CD4-positive, CD25-positive, alpha-beta regulatory T cell (primary cell): ENCODE results near the gene ANKRD23. TPM values are rescaled to one million over a fixed set of nuclear protein-coding genes. Genes with fewer than 3 reads are reported as not detected.

Experiments used
- ATAC-seq, 2 donors: fragments of 150-1000 bp; cut with Tn5 transposase; one replicate each; pipeline ENCODE4 v1.10.0; 2021; ENCODE audit warnings: low read depth in 2 of 2, moderate number of reproducible peaks in 2 of 2, moderate library complexity in 1 of 2
- DNase-seq, 3 donors: peaks; one replicate each; pipeline versions ENCODE4 v3.0.0 to v3.0.0-alpha.2; 2012 to 2022; ENCODE audit warnings: mixed read lengths in 1 of 3
- H3K27ac ChIP-seq: one replicate; pipeline ENCODE4 v1.7.0; 2013; ENCODE audit warnings: mild to moderate bottlenecking, low read length; ENCODE audit not compliant: insufficient read depth, poor library complexity, severe bottlenecking
- H3K27me3 ChIP-seq: one replicate; pipeline ENCODE4 v1.7.0; 2013; ENCODE audit warnings: low read length; ENCODE audit not compliant: control insufficient read depth, insufficient read depth
- H3K36me3 ChIP-seq: one replicate; pipeline ENCODE4 v1.7.0; 2013; ENCODE audit warnings: mild to moderate bottlenecking, low read length, moderate library complexity; ENCODE audit not compliant: control insufficient read depth, insufficient read depth
- H3K4me1 ChIP-seq: 2 replicates; pipeline ENCODE4 v1.7.0; 2013; ENCODE audit warnings: mild to moderate bottlenecking, low read length; ENCODE audit not compliant: insufficient read depth, control insufficient read depth, poor library complexity, severe bottlenecking
- H3K4me3 ChIP-seq: one replicate; pipeline ENCODE4 v1.7.0; 2013; ENCODE audit warnings: low read depth, mild to moderate bottlenecking, low read length, moderate library complexity
- H3K9me3 ChIP-seq, 2 experiments: 1 replicate in 1 of 2; 2 replicates in 1 of 2; pipeline ENCODE4 v1.7.0; 2013; ENCODE audit warnings: low read length in 2 of 2, mild to moderate bottlenecking in 1 of 2, moderate library complexity in 1 of 2; ENCODE audit not compliant: control insufficient read depth in 2 of 2
- H3K27ac Mint-ChIP-seq, 3 donors: one replicate each; pipeline ENCODE4 v1.8.0; 2020 to 2022; ENCODE audit warnings: mild to moderate bottlenecking in 3 of 3, mixed read lengths in 3 of 3, moderate library complexity in 2 of 3
- H3K27me3 Mint-ChIP-seq: one replicate; pipeline ENCODE4 v1.8.0; 2022; ENCODE audit warnings: mild to moderate bottlenecking, mixed read lengths
- H3K36me3 Mint-ChIP-seq: one replicate; pipeline ENCODE4 v1.8.0; 2020; ENCODE audit warnings: mixed read lengths
- H3K4me1 Mint-ChIP-seq, 4 donors: one replicate each; pipeline ENCODE4 v1.8.0; 2020 to 2022; ENCODE audit warnings: mixed read lengths in 4 of 4, mild to moderate bottlenecking in 1 of 4
- H3K4me3 Mint-ChIP-seq, 4 donors: one replicate each; pipeline ENCODE4 v1.8.0; 2020 to 2022; ENCODE audit warnings: mild to moderate bottlenecking in 4 of 4, mixed read lengths in 4 of 4, moderate library complexity in 3 of 4
- H3K9me3 Mint-ChIP-seq, 7 donors: one replicate each; pipeline ENCODE4 v1.8.0; 2020 to 2022; ENCODE audit warnings: mixed read lengths in 7 of 7, mild to moderate bottlenecking in 3 of 7, moderate library complexity in 2 of 7
- polyA plus RNA-seq, 4 donors: library from polyadenylated mRNA; unstranded; fragments of 300-500 nt; fragmentation: Illumina TruSeq; gene quantifications; one replicate each; pipeline ENCODE4 v1.2.3, GENCODE V29; 2021
- total RNA-seq: library from RNA; stranded (reverse); gene quantifications from one replicate; pipeline ENCODE4 v1.2.3, GENCODE V29; 2022

ANKRD23 gene
- total and polyA plus RNA-seq, 5 donors from 2014 or later: 0.68 to 16.4 (median 0.93) TPM

- Mint-ChIP-seq H3K36me3 (peaks cover 9% of the 10 kb centered on the region), H3K27ac (no peak overlapping the region), H3K4me1 (peaks cover 0 to 17% (median 4%) of the 10 kb centered on the region in 4 donors), H3K27me3 (no peaks in the 10 kb centered on the region), H3K4me3 (no peak overlapping the region), H3K9me3 (no peaks in the 10 kb centered on the region)
- H3K9me3 ChIP-seq: no peaks in the 10 kb centered on the region
- ATAC-seq (no peak), DNase-seq (no peak)
- H3K27ac ChIP-seq: no peak overlapping the region
- H3K4me1 ChIP-seq: peaks cover 19% of the 10 kb centered on the region
- H3K36me3 ChIP-seq: peaks cover 12% of the 10 kb centered on the region
- no peak overlapping the region for H3K4me3 ChIP-seq
- no peaks in the 10 kb centered on the region for H3K27me3 ChIP-seq
These were observed 6.2 kb downstream of the ANKRD23 start for GRCh38 chr2:96837575-96837974.

GRCh38 chr2:96835830-96836229, 8.0 kb downstream of the ANKRD23 start:
- no peaks in the 10 kb centered on the region for H3K9me3 Mint-ChIP-seq
- H3K4me1 Mint-ChIP-seq: peaks cover 0 to 13% (median 3%) of the 10 kb centered on the region in 4 donors
- Histone ChIP-seq H3K27me3 (no peaks in the 10 kb centered on the region), H3K27ac (no peak overlapping the region), H3K4me3 (no peak overlapping the region), H3K4me1 (peaks cover 19% of the 10 kb centered on the region), H3K36me3 (peaks cover 29% of the 10 kb centered on the region), H3K9me3 (no peaks in the 10 kb centered on the region)
- no peak overlapping the region for H3K27ac Mint-ChIP-seq
- DNase-seq: no peak
- no peaks in the 10 kb centered on the region for H3K27me3 Mint-ChIP-seq
- H3K4me3 Mint-ChIP-seq: no peak overlapping the region
- peaks cover 18% of the 10 kb centered on the region for H3K36me3 Mint-ChIP-seq
- no peak for ATAC-seq

GRCh38 chr2:96832754-96833507, 10.9 kb downstream of the ANKRD23 start:
- Histone ChIP-seq H3K4me1 (no peaks in the 10 kb centered on the region), H3K27ac (no peak overlapping the region), H3K9me3 (no peaks in the 10 kb centered on the region), H3K27me3 (no peaks in the 10 kb centered on the region), H3K36me3 (peaks cover 55% of the 10 kb centered on the region), H3K4me3 (no peak overlapping the region)
- no peaks in the 10 kb centered on the region for H3K27me3 Mint-ChIP-seq
- peaks cover 0 to 7% (median 3%) of the 10 kb centered on the region in 4 donors for H3K4me1 Mint-ChIP-seq
- peak overlapping the region in 1 of 3 donors; percentile 77 for H3K27ac Mint-ChIP-seq
- H3K9me3 Mint-ChIP-seq: no peaks in the 10 kb centered on the region
- H3K36me3 Mint-ChIP-seq: peaks cover 41% of the 10 kb centered on the region
- DNase-seq: no peak
- H3K4me3 Mint-ChIP-seq: no peak overlapping the region
- no peak for ATAC-seq

DNA sequence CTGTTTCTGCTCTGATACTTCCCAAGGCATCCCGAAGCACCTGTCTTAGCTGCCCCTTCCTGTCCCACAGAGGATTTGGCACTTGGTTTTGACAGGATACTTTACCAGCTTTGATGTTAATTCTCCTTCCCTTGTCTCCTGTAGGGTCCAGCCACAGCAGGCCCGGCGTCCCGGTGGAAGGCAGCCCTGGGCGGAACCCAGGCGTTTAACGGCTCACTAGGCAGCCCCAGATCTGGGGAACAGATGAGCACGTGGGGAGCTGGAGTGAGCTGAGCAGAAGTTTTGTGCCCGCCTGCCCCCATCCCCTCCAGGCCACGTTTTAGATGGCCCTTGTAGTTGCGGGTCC, 11.4 kb downstream of the ANKRD23 start:
- Histone ChIP-seq H3K36me3 (peaks cover 60% of the 10 kb centered on the region), H3K27me3 (no peaks in the 10 kb centered on the region), H3K4me3 (no peak overlapping the region), H3K9me3 (no peaks in the 10 kb centered on the region), H3K4me1 (no peaks in the 10 kb centered on the region), H3K27ac (no peak overlapping the region)
- Mint-ChIP-seq H3K27ac (no peak overlapping the region), H3K4me3 (no peak overlapping the region), H3K4me1 (peaks cover 0 to 7% (median 3%) of the 10 kb centered on the region in 4 donors), H3K9me3 (no peaks in the 10 kb centered on the region), H3K27me3 (no peaks in the 10 kb centered on the region), H3K36me3 (peaks cover 43% of the 10 kb centered on the region)
- ATAC-seq (no peak), DNase-seq (no peak)

DNA sequence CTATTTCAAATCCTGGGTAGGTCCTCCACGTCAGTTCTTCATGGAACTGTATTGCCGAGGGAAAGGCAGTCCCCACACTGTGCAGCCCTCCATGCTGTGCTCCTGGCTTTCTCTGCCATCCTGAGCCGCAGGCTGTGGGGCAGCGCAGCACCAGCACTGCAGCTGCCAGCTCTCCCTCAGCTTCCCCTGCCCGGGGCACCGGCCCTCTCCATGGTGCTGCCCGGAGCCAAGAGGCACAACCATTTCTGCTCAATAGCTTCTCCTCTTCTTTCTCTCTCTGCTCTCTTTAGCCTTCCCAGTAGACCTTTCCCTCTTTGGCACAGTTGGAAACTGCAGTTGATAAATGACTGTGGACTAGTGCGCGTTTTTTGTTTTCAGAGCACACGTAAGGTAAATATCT, 12.1 kb downstream of the ANKRD23 start:
- H3K4me1 ChIP-seq: no peaks in the 10 kb centered on the region
- H3K4me3 ChIP-seq: no peak overlapping the region
- no peaks in the 10 kb centered on the region for H3K9me3 ChIP-seq
- H3K27ac ChIP-seq: no peak overlapping the region
- Mint-ChIP-seq H3K4me1 (peaks cover 0 to 7% (median 3%) of the 10 kb centered on the region in 4 donors), H3K27me3 (no peaks in the 10 kb centered on the region), H3K27ac (peak overlapping the region in 1 of 3 donors; percentile 55), H3K36me3 (peaks cover 43% of the 10 kb centered on the region), H3K4me3 (no peak overlapping the region), H3K9me3 (no peaks in the 10 kb centered on the region)
- no peak for ATAC-seq
- no peaks in the 10 kb centered on the region for H3K27me3 ChIP-seq
- DNase-seq: no peak
- peaks cover 66% of the 10 kb centered on the region for H3K36me3 ChIP-seq

GRCh38 chr2:96830044-96830562, 13.7 kb downstream of the ANKRD23 start:
- H3K4me3 ChIP-seq: no peak overlapping the region
- no peaks in the 10 kb centered on the region for H3K9me3 ChIP-seq
- ATAC-seq (no peak), DNase-seq (no peak)
- H3K36me3 Mint-ChIP-seq: peaks cover 46% of the 10 kb centered on the region
- no peak overlapping the region for H3K27ac ChIP-seq
- no peaks in the 10 kb centered on the region for H3K27me3 Mint-ChIP-seq
- peaks cover 81% of the 10 kb centered on the region for H3K36me3 ChIP-seq
- no peaks in the 10 kb centered on the region for H3K9me3 Mint-ChIP-seq
- no peaks in the 10 kb centered on the region for H3K27me3 ChIP-seq
- H3K27ac Mint-ChIP-seq: peak overlapping the region in 1 of 3 donors; percentile 72
- H3K4me1 Mint-ChIP-seq: peaks cover 0 to 7% (median 3%) of the 10 kb centered on the region in 4 donors
- H3K4me3 Mint-ChIP-seq: no peak overlapping the region
- no peaks in the 10 kb centered on the region for H3K4me1 ChIP-seq

GRCh38 chr2:96828874-96829273, 14.9 kb downstream of the ANKRD23 start:
- H3K27me3 ChIP-seq: no peaks in the 10 kb centered on the region
- H3K9me3 Mint-ChIP-seq: no peaks in the 10 kb centered on the region
- peaks cover 49% of the 10 kb centered on the region for H3K36me3 Mint-ChIP-seq
- no peak overlapping the region for H3K4me3 Mint-ChIP-seq
- H3K27ac Mint-ChIP-seq: no peak overlapping the region
- H3K27ac ChIP-seq: no peak overlapping the region
- DNase-seq (no peak), ATAC-seq (no peak)
- no peaks in the 10 kb centered on the region for H3K9me3 ChIP-seq
- no peaks in the 10 kb centered on the region for H3K27me3 Mint-ChIP-seq
- no peaks in the 10 kb centered on the region for H3K4me1 ChIP-seq
- no peak overlapping the region for H3K4me3 ChIP-seq
- peaks cover 0 to 9% (median 5%) of the 10 kb centered on the region in 4 donors for H3K4me1 Mint-ChIP-seq
- peaks cover 91% of the 10 kb centered on the region for H3K36me3 ChIP-seq

DNA sequence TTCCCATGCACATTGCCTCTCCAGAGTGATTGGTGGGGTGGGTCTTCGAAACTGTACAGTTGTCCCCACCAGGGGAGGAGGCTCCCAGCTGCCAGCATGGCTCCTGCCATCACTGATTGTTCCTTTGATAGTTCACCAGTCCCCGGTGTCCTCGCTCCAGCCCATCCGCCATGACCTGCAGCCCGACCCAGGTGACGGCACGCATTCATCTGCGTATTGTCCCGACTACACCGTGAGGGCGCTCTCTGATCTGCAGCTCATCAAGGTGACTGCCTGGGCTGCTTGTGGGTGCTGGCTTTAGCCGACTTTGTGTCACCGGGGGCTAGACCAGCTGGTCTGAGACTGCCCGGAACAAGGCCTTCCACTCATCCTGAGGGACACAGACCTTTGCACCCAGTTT, 15.4 kb downstream of the ANKRD23 start:
- Mint-ChIP-seq H3K9me3 (no peaks in the 10 kb centered on the region), H3K27ac (no peak overlapping the region), H3K36me3 (peaks cover 47% of the 10 kb centered on the region), H3K27me3 (no peaks in the 10 kb centered on the region), H3K4me3 (peak overlapping the region in 1 of 4 donors; percentile 27), H3K4me1 (peaks cover 0 to 12% (median 6%) of the 10 kb centered on the region in 4 donors)
- ATAC-seq (no peak), DNase-seq (no peak)
- Histone ChIP-seq H3K27ac (no peak overlapping the region), H3K27me3 (no peaks in the 10 kb centered on the region), H3K4me3 (no peak overlapping the region), H3K4me1 (no peaks in the 10 kb centered on the region), H3K36me3 (peaks cover 91% of the 10 kb centered on the region), H3K9me3 (no peaks in the 10 kb centered on the region)
